Activated T-cell treated with anti-CD3 and anti-CD28 coated beads, Interleukin-2, amount 50 U/mL, for 72 hours (primary cell): ENCODE measurements around the gene PARD3B. TPM values are rescaled to one million over a fixed set of nuclear protein-coding genes. Genes with fewer than 3 reads are reported as not detected.

Experiments
- ATAC-seq, 2 donors: fragments of 150-1000 bp; cut with Tn5 transposase; replicated peaks in 1 of 2; 2 replicates each; pipeline ENCODE4 v1.10.0; 2021; ENCODE audit warnings: moderate library complexity in 2 of 2, mild to moderate bottlenecking in 1 of 2
- DNase-seq, 2 donors: peaks; one replicate each; pipeline ENCODE4 v3.0.0; 2021 to 2022; ENCODE audit warnings: mixed read lengths in 1 of 2
- H3K27ac Mint-ChIP-seq: one replicate; pipeline ENCODE4 v1.8.0; 2022; ENCODE audit warnings: mild to moderate bottlenecking, moderate library complexity, mixed read lengths
- H3K27me3 Mint-ChIP-seq: one replicate; pipeline ENCODE4 v1.8.0; 2022; ENCODE audit warnings: low read depth, mixed read lengths
- H3K36me3 Mint-ChIP-seq, 2 donors: one replicate each; pipeline ENCODE4 v1.8.0; 2022; ENCODE audit warnings: mixed read lengths in 2 of 2, mild to moderate bottlenecking in 1 of 2; ENCODE audit not compliant: insufficient read depth in 2 of 2
- H3K4me1 Mint-ChIP-seq: one replicate; pipeline ENCODE4 v1.8.0; 2022; ENCODE audit warnings: low read depth, mixed read lengths
- H3K4me3 Mint-ChIP-seq, 2 donors: one replicate each; pipeline ENCODE4 v1.8.0; 2022; ENCODE audit warnings: mild to moderate bottlenecking in 2 of 2, mixed read lengths in 2 of 2, moderate library complexity in 2 of 2
- H3K9me3 Mint-ChIP-seq, 2 donors: one replicate each; pipeline ENCODE4 v1.8.0; 2022; ENCODE audit warnings: mixed read lengths in 2 of 2
- total RNA-seq, 2 donors: library from RNA; stranded (reverse); gene quantifications; one replicate each; pipeline ENCODE4 v1.2.3, GENCODE V29; 2022

Gene PARD3B
- total RNA-seq, 2 donors from 2014 or later, result 0.74 to 0.96 TPM

DNA sequence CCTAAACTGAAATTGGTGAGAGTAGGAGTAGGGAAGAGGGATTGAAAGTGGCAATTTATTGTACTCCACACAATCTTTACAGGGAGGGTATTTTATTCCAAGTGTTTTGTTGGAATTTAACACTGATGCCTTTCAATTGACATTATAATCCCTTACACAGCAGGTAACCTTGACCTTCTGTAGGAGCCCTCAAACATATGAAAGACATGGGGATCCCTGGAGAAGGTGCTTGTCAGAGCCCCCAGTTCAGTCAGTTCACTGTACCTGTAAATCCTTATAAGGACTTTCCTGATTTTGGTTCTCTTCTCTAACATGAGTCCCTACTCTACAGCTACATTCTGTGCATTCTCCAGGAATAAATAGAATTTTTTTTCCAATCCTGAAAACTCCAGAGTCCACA, 752.1 kb downstream of the PARD3B start:
- peaks cover 0 to 2% of the 10 kb centered on the region in 2 donors for H3K9me3 Mint-ChIP-seq

GRCh38 chr2:205297846-205298245, 752.6 kb downstream of the PARD3B start:
- no peak for ATAC-seq
- Mint-ChIP-seq H3K4me1 (no peaks in the 10 kb centered on the region), H3K27me3 (no peaks in the 10 kb centered on the region), H3K4me3 (no peak overlapping the region), H3K9me3 (peaks cover 0 to 2% of the 10 kb centered on the region in 2 donors), H3K27ac (no peak overlapping the region), H3K36me3 (no peaks in the 10 kb centered on the region)
- DNase-seq, result no peak

More for the DNA sequence above, 752.1 kb downstream of the PARD3B start:
- Mint-ChIP-seq H3K4me3 (no peak overlapping the region), H3K27ac (no peak overlapping the region), H3K4me1 (no peaks in the 10 kb centered on the region), H3K36me3 (no peaks in the 10 kb centered on the region), H3K27me3 (no peaks in the 10 kb centered on the region)
- DNase-seq (no peak), ATAC-seq (no peak)

- Mint-ChIP-seq H3K27ac (no peak overlapping the region), H3K36me3 (no peaks in the 10 kb centered on the region), H3K4me1 (peaks cover 5% of the 10 kb centered on the region), H3K4me3 (no peak overlapping the region), H3K27me3 (no peaks in the 10 kb centered on the region), H3K9me3 (no peaks in the 10 kb centered on the region)
- DNase-seq (no peak), ATAC-seq (no peak)
These were observed 765.9 kb downstream of the PARD3B start for GRCh38 chr2:205311201-205311600.

GRCh38 chr2:205321231-205321630, 776.0 kb downstream of the PARD3B start:
- DNase-seq (no peak), ATAC-seq (no peak)
- Mint-ChIP-seq H3K27me3 (no peaks in the 10 kb centered on the region), H3K27ac (no peak overlapping the region), H3K36me3 (no peaks in the 10 kb centered on the region), H3K4me1 (no peaks in the 10 kb centered on the region), H3K4me3 (no peak overlapping the region), H3K9me3 (no peaks in the 10 kb centered on the region)

DNA sequence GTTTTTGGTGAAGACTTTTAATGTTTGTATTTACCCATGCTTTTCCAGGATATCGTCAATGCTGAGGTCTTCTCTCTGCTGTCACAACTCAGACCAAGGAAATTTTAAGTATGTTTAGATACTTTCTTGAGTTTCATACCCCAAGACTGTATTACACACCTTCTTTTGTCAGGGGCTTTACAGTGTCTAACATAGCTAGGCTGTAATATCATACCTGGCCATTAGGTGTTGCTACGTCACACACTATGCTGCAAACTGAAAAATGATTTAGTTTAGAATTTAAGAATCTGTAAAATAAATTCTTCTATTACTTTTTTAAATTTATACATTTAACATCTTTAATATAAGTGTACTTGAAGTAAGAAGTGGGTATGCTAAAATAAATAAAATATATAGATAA, 778.7 kb downstream of the PARD3B start:
- H3K4me3 Mint-ChIP-seq, result no peak overlapping the region
- H3K36me3 Mint-ChIP-seq, result no peaks in the 10 kb centered on the region
- ATAC-seq, result no peak
- no peaks in the 10 kb centered on the region for H3K27me3 Mint-ChIP-seq
- no peak overlapping the region for H3K27ac Mint-ChIP-seq
- DNase-seq, result no peak
- H3K4me1 Mint-ChIP-seq, result no peaks in the 10 kb centered on the region
- H3K9me3 Mint-ChIP-seq, result no peaks in the 10 kb centered on the region

DNA sequence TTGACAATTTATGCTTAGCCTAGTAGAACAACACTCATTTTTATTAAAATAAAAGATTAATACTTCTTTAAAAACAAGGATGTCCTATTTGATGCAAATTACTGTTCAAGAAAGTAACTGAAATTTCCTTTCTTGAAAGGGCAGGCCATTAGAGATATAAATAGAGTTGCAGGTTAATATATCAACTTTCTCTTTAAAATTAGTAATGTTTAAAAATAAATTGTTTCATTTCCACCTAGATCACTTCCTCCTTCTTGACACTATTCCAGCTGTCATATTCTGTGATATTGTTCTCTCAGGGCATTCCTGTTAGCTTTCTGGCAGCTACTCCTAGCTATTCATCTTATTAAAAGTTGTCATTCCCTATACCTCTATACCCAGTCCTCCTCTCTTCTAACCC, 779.1 kb downstream of the PARD3B start:
- no peaks in the 10 kb centered on the region for H3K4me1 Mint-ChIP-seq
- no peaks in the 10 kb centered on the region for H3K36me3 Mint-ChIP-seq
- ATAC-seq (no peak), DNase-seq (no peak)
- H3K4me3 Mint-ChIP-seq, result no peak overlapping the region
- no peak overlapping the region for H3K27ac Mint-ChIP-seq
- H3K27me3 Mint-ChIP-seq, result no peaks in the 10 kb centered on the region
- no peaks in the 10 kb centered on the region for H3K9me3 Mint-ChIP-seq

- H3K36me3 Mint-ChIP-seq, result peaks cover 0 to 2% of the 10 kb centered on the region in 2 donors
- peaks cover 8% of the 10 kb centered on the region in 2 donors for H3K9me3 Mint-ChIP-seq
- H3K4me1 Mint-ChIP-seq, result no peaks in the 10 kb centered on the region
- H3K27ac Mint-ChIP-seq, result no peak overlapping the region
- no peaks in the 10 kb centered on the region for H3K27me3 Mint-ChIP-seq
- no peak for DNase-seq
- H3K4me3 Mint-ChIP-seq, result no peak overlapping the region
- no peak for ATAC-seq
These were observed 788.1 kb downstream of the PARD3B start for GRCh38 chr2:205333351-205333750.

- no peak overlapping the region for H3K4me3 Mint-ChIP-seq
- H3K9me3 Mint-ChIP-seq, result peaks cover 8% of the 10 kb centered on the region in 2 donors
These were observed 792.0 kb downstream of the PARD3B start for GRCh38 chr2:205337274-205337673.

GRCh38 chr2:205338156-205338555, 792.9 kb downstream of the PARD3B start:
- Mint-ChIP-seq H3K36me3 (peaks cover 0 to 2% of the 10 kb centered on the region in 2 donors), H3K4me1 (no peaks in the 10 kb centered on the region), H3K9me3 (peaks cover 8% of the 10 kb centered on the region in 2 donors), H3K27me3 (no peaks in the 10 kb centered on the region), H3K4me3 (no peak overlapping the region), H3K27ac (no peak overlapping the region)
- no peak for DNase-seq
- ATAC-seq, result no peak

More at GRCh38 chr2:205337274-205337673, 792.0 kb downstream of the PARD3B start:
- Mint-ChIP-seq H3K27me3 (no peaks in the 10 kb centered on the region), H3K27ac (no peak overlapping the region), H3K4me1 (no peaks in the 10 kb centered on the region), H3K36me3 (peaks cover 0 to 2% of the 10 kb centered on the region in 2 donors)
- DNase-seq, result no peak
- no peak for ATAC-seq

DNA sequence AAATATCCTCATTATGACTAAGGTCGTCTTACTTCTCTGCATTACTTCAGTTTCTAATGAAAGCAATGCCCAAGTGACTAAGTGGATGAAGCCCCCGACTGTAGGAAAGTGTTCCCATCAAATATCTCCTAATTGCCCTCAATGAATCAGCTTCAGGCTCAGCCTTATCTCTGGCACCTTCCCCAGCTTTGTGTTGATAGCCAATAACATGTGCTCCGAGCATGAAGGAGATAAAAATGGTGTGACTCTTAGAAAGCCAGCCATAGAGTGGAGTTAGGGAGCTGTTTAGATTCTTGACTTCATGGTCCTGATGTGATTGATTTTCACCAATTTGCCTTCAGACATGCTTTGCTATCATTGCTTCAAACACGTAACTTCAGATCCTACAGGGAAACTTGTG, 797.8 kb downstream of the PARD3B start:
- H3K27me3 Mint-ChIP-seq, result peaks cover 2% of the 10 kb centered on the region
- DNase-seq (no peak), ATAC-seq (no peak)
- peaks cover 0 to 2% of the 10 kb centered on the region in 2 donors for H3K9me3 Mint-ChIP-seq
- no peak overlapping the region for H3K4me3 Mint-ChIP-seq
- H3K36me3 Mint-ChIP-seq, result no peaks in the 10 kb centered on the region
- H3K27ac Mint-ChIP-seq, result no peak overlapping the region
- no peaks in the 10 kb centered on the region for H3K4me1 Mint-ChIP-seq

DNA sequence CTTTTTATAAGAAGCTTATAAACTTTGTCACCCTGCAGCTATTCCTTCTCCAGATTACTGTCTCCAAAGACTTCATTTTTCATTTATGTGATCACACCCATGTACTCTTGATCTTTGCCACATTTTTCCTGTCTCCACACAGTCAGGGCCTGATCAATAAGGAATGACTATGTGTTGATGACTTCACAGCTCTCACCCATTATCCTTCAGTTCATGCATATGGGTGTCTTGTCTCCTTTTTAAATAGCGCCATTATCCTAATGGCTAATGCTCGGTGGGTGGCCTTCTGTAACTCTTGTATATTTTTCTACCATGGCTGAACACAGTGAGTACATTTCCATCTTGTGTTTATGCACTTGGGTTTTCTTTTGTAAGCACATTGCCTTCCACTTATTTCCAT, 801.4 kb downstream of the PARD3B start:
- no peak for DNase-seq
- H3K27me3 Mint-ChIP-seq, result peaks cover 10% of the 10 kb centered on the region
- H3K27ac Mint-ChIP-seq, result no peak overlapping the region
- peaks cover 0 to 2% of the 10 kb centered on the region in 2 donors for H3K9me3 Mint-ChIP-seq
- H3K36me3 Mint-ChIP-seq, result no peaks in the 10 kb centered on the region
- H3K4me3 Mint-ChIP-seq, result no peak overlapping the region
- no peaks in the 10 kb centered on the region for H3K4me1 Mint-ChIP-seq
- no peak for ATAC-seq

DNA sequence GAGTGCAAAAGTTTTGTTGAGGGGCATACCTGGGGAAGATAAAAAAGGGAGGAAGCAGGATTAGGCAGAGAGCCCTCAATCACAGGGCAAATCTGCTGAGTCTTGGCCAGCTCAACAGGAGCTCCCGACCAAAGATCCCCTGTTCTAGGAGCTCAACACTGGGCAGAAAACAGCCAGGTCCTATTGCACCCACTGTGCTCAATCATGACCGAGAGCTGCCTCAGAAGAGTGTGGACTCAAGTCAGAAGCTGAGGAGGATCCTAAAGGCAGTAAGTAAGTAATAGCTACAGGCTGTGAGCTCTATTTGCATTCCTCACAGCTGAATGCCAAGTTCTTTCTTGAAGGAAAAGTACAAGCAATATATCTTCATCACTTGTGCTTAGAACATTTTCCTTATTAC, 802.6 kb downstream of the PARD3B start:
- ATAC-seq (no peak), DNase-seq (no peak)
- peaks cover 10% of the 10 kb centered on the region for H3K27me3 Mint-ChIP-seq
- peaks cover 0 to 2% of the 10 kb centered on the region in 2 donors for H3K9me3 Mint-ChIP-seq
- H3K4me1 Mint-ChIP-seq, result no peaks in the 10 kb centered on the region
- H3K27ac Mint-ChIP-seq, result no peak overlapping the region
- H3K36me3 Mint-ChIP-seq, result no peaks in the 10 kb centered on the region
- no peak overlapping the region for H3K4me3 Mint-ChIP-seq

DNA sequence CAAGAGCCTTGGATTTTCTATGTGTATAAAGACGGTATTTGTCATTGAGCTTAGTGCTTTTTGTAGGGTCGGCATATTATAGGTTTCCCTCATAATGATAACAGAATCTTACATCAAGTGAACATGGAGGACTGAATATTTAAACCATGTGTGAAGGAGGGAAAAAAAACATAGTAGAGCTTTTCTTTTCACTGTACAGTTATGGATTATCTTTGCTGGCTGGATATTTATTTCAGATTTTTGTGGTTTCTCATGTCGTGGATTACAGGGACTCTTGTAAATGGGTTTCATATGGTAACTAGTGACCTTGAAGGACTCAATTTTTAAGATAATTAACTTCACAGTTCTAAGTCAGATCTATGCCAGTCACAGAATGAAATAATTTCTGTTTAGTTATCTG, 806.8 kb downstream of the PARD3B start:
- Mint-ChIP-seq H3K9me3 (no peaks in the 10 kb centered on the region), H3K27me3 (peaks cover 10% of the 10 kb centered on the region), H3K4me1 (no peaks in the 10 kb centered on the region), H3K4me3 (no peak overlapping the region), H3K27ac (no peak overlapping the region), H3K36me3 (peaks cover 0 to 1% of the 10 kb centered on the region in 2 donors)
- no peak for ATAC-seq
- no peak for DNase-seq

DNA sequence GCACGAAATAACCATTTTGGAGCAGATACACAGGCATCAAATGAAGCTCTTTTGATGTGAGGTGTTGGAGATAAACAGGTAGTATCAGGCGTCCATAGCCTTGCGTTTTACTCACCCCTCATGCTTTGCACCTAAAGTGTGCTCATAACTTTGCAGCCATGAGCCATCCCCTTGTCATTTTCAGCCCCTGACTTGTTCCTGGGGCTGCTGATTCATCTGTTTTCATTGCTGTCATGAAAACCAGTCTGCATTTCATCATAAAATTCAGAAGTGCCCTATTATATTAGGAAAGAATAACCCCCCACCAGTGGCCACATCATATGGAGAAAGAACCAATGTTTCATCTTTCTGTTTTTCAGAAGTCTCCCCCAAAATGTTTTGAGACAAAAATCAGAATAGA, 807.3 kb downstream of the PARD3B start:
- DNase-seq (no peak), ATAC-seq (peak in 1 of 2 donors; percentile 43)
- H3K4me3 Mint-ChIP-seq, result no peak overlapping the region
- no peaks in the 10 kb centered on the region for H3K4me1 Mint-ChIP-seq
- peaks cover 0 to 1% of the 10 kb centered on the region in 2 donors for H3K36me3 Mint-ChIP-seq
- no peaks in the 10 kb centered on the region for H3K9me3 Mint-ChIP-seq
- H3K27me3 Mint-ChIP-seq, result peaks cover 10% of the 10 kb centered on the region
- no peak overlapping the region for H3K27ac Mint-ChIP-seq
